B cell (primary cell): Measurements from ENCODE around the gene CAPN6. TPM values are rescaled to one million over a fixed set of nuclear protein-coding genes. Genes with fewer than 3 reads are reported as not detected.

Experiments
- ATAC-seq: fragments of 200-7000 bp; cut with Tn5 transposase; one replicate; pipeline ENCODE4 v1.10.0; 2021; ENCODE audit warnings: low read depth, mild to moderate bottlenecking, moderate number of reproducible peaks, moderate library complexity
- CTCF ChIA-PET: fragments of 350-600 bp; sonication (Branson Sonifier 250); formaldehyde crosslinking; loops from one replicate; lab custom pipeline; 2021; ENCODE audit warnings: antibody characterized with exemption, inconsistent platforms; lab: Charles Lee
- POLR2A ChIA-PET: fragments of 350-600 bp; sonication (Branson Sonifier 250); formaldehyde crosslinking; loops from one replicate; lab custom pipeline; 2021; ENCODE audit warnings: antibody characterized with exemption; lab: Charles Lee
- DNase-seq: peaks from one replicate; pipeline ENCODE4 v3.0.0; 2013
- H2AFZ ChIP-seq: 2 replicates; pipeline ENCODE4 v1.6.1; 2012; ENCODE audit warnings: mild to moderate bottlenecking, low read depth, low read length; ENCODE audit not compliant: insufficient read depth, poor library complexity, severe bottlenecking
- H3K27ac ChIP-seq, 2 donors: 1 replicate in 1 of 2; 2 replicates in 1 of 2; pipeline ENCODE4 v1.5.1; 2012 to 2013; ENCODE audit warnings: low read length in 2 of 2, mild to moderate bottlenecking in 2 of 2, moderate library complexity in 1 of 2
- H3K27me3 ChIP-seq, 4 experiments: fragments of 200-600 bp in 1 of 4; sonication (generic) in 1 of 4; replicated peaks in 1 of 4; 1 replicate in 2 of 4; 2 replicates in 2 of 4; pipeline versions ENCODE4 v1.6.1 to v1.7.0; 2013 to 2016; ENCODE audit warnings: low read length in 3 of 4, mild to moderate bottlenecking in 2 of 4, mixed read lengths in 1 of 4, moderate library complexity in 1 of 4; ENCODE audit not compliant: insufficient read depth in 4 of 4, control insufficient read depth in 3 of 4; ENCODE audit errors: control extremely low read depth in 1 of 4
- H3K36me3 ChIP-seq, 2 experiments: replicated peaks in 1 of 2; 1 replicate in 1 of 2; 2 replicates in 1 of 2; pipeline versions ENCODE4 v1.6.1 to v1.7.1; 2013; ENCODE audit warnings: low read length in 1 of 2; ENCODE audit not compliant: insufficient read depth in 2 of 2, control insufficient read depth in 1 of 2; ENCODE audit errors: control extremely low read depth in 1 of 2, extremely low read depth in 1 of 2
- H3K4me1 ChIP-seq, 2 donors: fragments of 200-600 bp in 1 of 2; sonication (generic) in 1 of 2; 1 replicate in 1 of 2; 2 replicates in 1 of 2; pipeline versions ENCODE4 v1.5.1 to v1.6.1; 2013 to 2017; ENCODE audit warnings: low read length in 2 of 2; ENCODE audit not compliant: control insufficient read depth in 2 of 2, insufficient read depth in 2 of 2
- H3K4me2 ChIP-seq: replicated peaks from 2 replicates; pipeline ENCODE3; 2012; ENCODE audit warnings: mild to moderate bottlenecking, low read depth, low read length; ENCODE audit not compliant: poor library complexity, severe bottlenecking
- H3K4me3 ChIP-seq, 5 experiments: fragments of 200-600 bp in 1 of 5; sonication (generic) in 1 of 5; 1 replicate in 3 of 5; 2 replicates in 2 of 5; pipeline versions ENCODE4 v1.5.1 to v1.7.0; 2011 to 2016; ENCODE audit warnings: low read length in 4 of 5, mild to moderate bottlenecking in 4 of 5, low read depth in 2 of 5, control low read depth in 1 of 5, moderate library complexity in 1 of 5; ENCODE audit not compliant: insufficient read depth in 1 of 5; ENCODE audit errors: control extremely low read depth in 1 of 5, extremely low read depth in 1 of 5
- H3K79me2 ChIP-seq: fragments of 200-600 bp; sonication (generic); one replicate; pipeline ENCODE4 v1.6.0; 2016; ENCODE audit warnings: low read length; ENCODE audit not compliant: control insufficient read depth, insufficient read depth
- H3K9ac ChIP-seq: fragments of 200-600 bp; sonication (generic); 2 replicates; pipeline ENCODE4 v1.6.1; 2017; ENCODE audit warnings: mild to moderate bottlenecking, low read length, moderate library complexity
- H3K9me3 ChIP-seq, 3 donors: one replicate each; pipeline versions ENCODE4 v1.6.1 to v1.7.1; 2013; ENCODE audit warnings: low read length in 2 of 3; ENCODE audit not compliant: control insufficient read depth in 2 of 3, insufficient read depth in 1 of 3; ENCODE audit errors: control extremely low read depth in 1 of 3
- H4K20me1 ChIP-seq: 2 replicates; pipeline ENCODE4 v1.6.0; 2012; ENCODE audit warnings: mild to moderate bottlenecking, low read length; ENCODE audit not compliant: insufficient read depth, control insufficient read depth, poor library complexity, severe bottlenecking
- H3K27ac Mint-ChIP-seq: one replicate; pipeline ENCODE4 v1.8.0; 2021; ENCODE audit warnings: mixed read lengths
- H3K27me3 Mint-ChIP-seq: one replicate; pipeline ENCODE4 v1.8.0; 2021; ENCODE audit warnings: mixed read lengths
- H3K4me1 Mint-ChIP-seq: one replicate; pipeline ENCODE4 v1.8.0; 2021; ENCODE audit warnings: mixed read lengths
- H3K4me3 Mint-ChIP-seq: one replicate; pipeline ENCODE4 v1.8.0; 2021; ENCODE audit warnings: mixed read lengths
- H3K9me3 Mint-ChIP-seq: one replicate; pipeline ENCODE4 v1.8.0; 2022; ENCODE audit warnings: mixed read lengths; ENCODE audit not compliant: insufficient read depth
- CTCF ChIP-seq: fragments of 200-600 bp; IDR thresholded peaks from one replicate; pipeline ENCODE4 v1.8.0; 2022; ENCODE audit warnings: antibody characterized with exemption, mild to moderate bottlenecking
- EZH2 ChIP-seq: IDR thresholded peaks from 2 replicates; pipeline ENCODE4 v1.6.1; 2012; ENCODE audit warnings: borderline replicate concordance, low read depth, mild to moderate bottlenecking, moderate library complexity, low read length; ENCODE audit not compliant: insufficient read depth, poor library complexity, severe bottlenecking
- WGBS: methylation state at CpG from one replicate; pipeline ENCODE4 v1.1.5; 2013; ENCODE audit warnings: missing lambda C conversion rate; ENCODE audit not compliant: insufficient coverage; 5-methylcytosine and 5-hydroxymethylcytosine counted together
- intact Hi-C: fragments of 100-400 bp; cut with micrococcal nuclease; formaldehyde crosslinking; loops from one replicate; pipeline ENCODE4 v1.10.0; 2022
- polyA minus RNA-seq: library from RNA; depleted of rRNA, polyadenylated mRNA; stranded (reverse); fragments of >200 nt; gene quantifications from 2 replicates; pipeline ENCODE4 v1.2.3, GENCODE V29; 2012
- polyA plus RNA-seq: library from polyadenylated mRNA; depleted of rRNA; stranded (reverse); fragments of >200 nt; gene quantifications from 2 replicates; pipeline ENCODE4 v1.2.3, GENCODE V29; 2012
- total RNA-seq, 2 donors: library from RNA; stranded (reverse); fragments of 120-200 nt in 1 of 2; gene quantifications; 1 replicate in 1 of 2; 2 replicates in 1 of 2; pipeline versions ENCODE4 v1.2.3 to v1.2.4, GENCODE V29; 2013 to 2022

Gene CAPN6
- total RNA-seq: not detected in 2 replicates
- 6.7 TPM for total RNA-seq (2013)
- polyA plus RNA-seq: not detected in 2 replicates
- polyA minus RNA-seq: not detected in 2 replicates

- ATAC-seq (no peak), DNase-seq (no peak)
- no peak within 1 kb of the TSS for H3K4me3 Mint-ChIP-seq
- no peak for TF ChIP-seq EZH2
- TF ChIP-seq CTCF: no peak
- H2AFZ ChIP-seq: no peak within 1 kb of the TSS
- WGBS: 100% methylated on average over 2 of the region's 8 CpGs
- no peaks in the 10 kb centered on the region for H3K79me2 ChIP-seq
- no peaks in the 10 kb centered on the region for H3K9me3 ChIP-seq
- no peaks in the 10 kb centered on the region for H3K4me1 Mint-ChIP-seq
- intact Hi-C loops: no loop called here
- no peaks in the 10 kb centered on the region for H4K20me1 ChIP-seq
- H3K4me1 ChIP-seq: no peaks in the 10 kb centered on the region
- H3K4me3 ChIP-seq: no peak within 1 kb of the TSS
- no peak within 1 kb of the TSS for H3K27ac ChIP-seq
- no peak within 1 kb of the TSS for H3K27ac Mint-ChIP-seq
- H3K9me3 Mint-ChIP-seq: no peaks in the 10 kb centered on the region
- ChIA-PET CTCF (no interaction called here), POLR2A (no interaction called here)
- no peak within 1 kb of the TSS for H3K4me2 ChIP-seq
- peaks cover 3% of the 10 kb centered on the region for H3K27me3 Mint-ChIP-seq
- H3K27me3 ChIP-seq: no peaks in the 10 kb centered on the region
- no peaks in the 10 kb centered on the region for H3K36me3 ChIP-seq
- H3K9ac ChIP-seq: no peak within 1 kb of the TSS
These were observed at the start of gene CAPN6 for GRCh38 chrX:111270339-111270738. TSS of gene CAPN6 (minus strand) at chrX:111270483. CDS start at chrX:111263936, 6,547 bp downstream.

- H3K9ac ChIP-seq: no peak overlapping the region
- H3K27ac ChIP-seq: no peak overlapping the region
- intact Hi-C loops: no loop called here
- H3K4me1 Mint-ChIP-seq: no peaks in the 10 kb centered on the region
- WGBS: 67% methylated on average over 1 of the region's 4 CpGs
- no peak for ATAC-seq
- no peak overlapping the region for H2AFZ ChIP-seq
- no peaks in the 10 kb centered on the region for H3K79me2 ChIP-seq
- ChIA-PET CTCF (no interaction called here), POLR2A (no interaction called here)
- H3K4me3 ChIP-seq: no peak overlapping the region
- no peaks in the 10 kb centered on the region for H3K9me3 ChIP-seq
- no peaks in the 10 kb centered on the region for H3K36me3 ChIP-seq
- no peaks in the 10 kb centered on the region for H3K27me3 ChIP-seq
- no peak overlapping the region for H3K4me3 Mint-ChIP-seq
- H4K20me1 ChIP-seq: no peaks in the 10 kb centered on the region
- no peak overlapping the region for H3K27ac Mint-ChIP-seq
- H3K27me3 Mint-ChIP-seq: no peaks in the 10 kb centered on the region
- DNase-seq: no peak
- no peaks in the 10 kb centered on the region for H3K4me1 ChIP-seq
- H3K9me3 Mint-ChIP-seq: no peaks in the 10 kb centered on the region
- H3K4me2 ChIP-seq: no peak overlapping the region
- TF ChIP-seq CTCF (no peak), EZH2 (no peak)
These were observed 49.2 kb upstream of the CAPN6 start for GRCh38 chrX:111319451-111319850.
